HepG2 (cell line): ENCODE data around the gene STEAP3. TPM values are rescaled to one million over a fixed set of nuclear protein-coding genes. Genes with fewer than 3 reads are reported as not detected.

Source experiments
- CENPT ChIP-seq: sonication (generic); formaldehyde crosslinking; IDR thresholded peaks from 2 replicates; pipeline ENCODE4 v1.8.0; 2022; ENCODE audit warnings: low read depth, mild to moderate bottlenecking, moderate library complexity, missing genetic modification reagents
- DMAP1 ChIP-seq: IDR thresholded peaks from 2 replicates; pipeline ENCODE4 v1.6.1; 2016
- FOXJ3 ChIP-seq: sonication (generic); formaldehyde crosslinking; IDR thresholded peaks from 2 replicates; pipeline ENCODE4 v1.4.0; 2020; ENCODE audit warnings: missing genetic modification reagents, mild to moderate bottlenecking, borderline replicate concordance
- GATAD1 ChIP-seq: IDR thresholded peaks from 2 replicates; pipeline ENCODE4 v1.6.1; 2016; ENCODE audit warnings: missing genetic modification reagents, missing compliant biosample characterization
- HCFC1 ChIP-seq: fragments of 150-350 bp; IDR thresholded peaks from 2 replicates; pipeline ENCODE4 v1.6.1; 2014; ENCODE audit warnings: low read depth, low read length
- HNRNPUL1 ChIP-seq: fragments of 200-400 bp; formaldehyde crosslinking; IDR thresholded peaks from 2 replicates; pipeline ENCODE4 v1.6.1; 2017; ENCODE audit warnings: low read depth, mild to moderate bottlenecking, low read length, moderate library complexity
- KDM3A ChIP-seq: IDR thresholded peaks from 2 replicates; pipeline ENCODE4 v1.6.1; 2018; ENCODE audit warnings: low read depth, missing compliant biosample characterization
- MAF1 ChIP-seq: sonication (generic); formaldehyde crosslinking; IDR thresholded peaks from 2 replicates; pipeline ENCODE4 v1.5.0; 2020; ENCODE audit warnings: missing genetic modification reagents, borderline replicate concordance
- MAFK ChIP-seq, 2 experiments: IDR thresholded peaks in 1 of 2; conservative IDR thresholded peaks in 1 of 2; 2 replicates each; pipeline ENCODE4 v1.6.1; 2011; ENCODE audit warnings: improper control_type of control experiment in 2 of 2, low read length in 2 of 2
- MEIS2 ChIP-seq: sonication (generic); formaldehyde crosslinking; IDR thresholded peaks from 2 replicates; pipeline ENCODE4 v1.9.0; 2021; ENCODE audit warnings: mild to moderate bottlenecking, missing genetic modification reagents
- NCOA2 ChIP-seq: sonication (generic); formaldehyde crosslinking; IDR thresholded peaks from 2 replicates; pipeline ENCODE4 v1.8.0; 2022; ENCODE audit warnings: inconsistent platforms
- NFYB ChIP-seq: sonication (generic); formaldehyde crosslinking; IDR thresholded peaks from 2 replicates; pipeline ENCODE4 v1.4.0; 2020; ENCODE audit warnings: missing genetic modification reagents
- NR1H2 ChIP-seq: sonication (generic); formaldehyde crosslinking; IDR thresholded peaks from 2 replicates; pipeline ENCODE4 v1.8.1; 2022; ENCODE audit warnings: low read depth, missing genetic modification reagents, borderline replicate concordance
- PHF20 ChIP-seq: sonication (generic); formaldehyde crosslinking; IDR thresholded peaks from 2 replicates; pipeline ENCODE4 v1.5.0; 2020; ENCODE audit warnings: mild to moderate bottlenecking, missing genetic modification reagents
- PPARG ChIP-seq: conservative IDR thresholded peaks from 2 replicates; pipeline ENCODE4 v1.6.1; 2016; ENCODE audit warnings: missing biosample characterization, missing genetic modification reagents
- polyA plus RNA-seq, 8 experiments: library from polyadenylated mRNA; depleted of rRNA in 3 of 8; stranded (reverse) in 7 of 8; unstranded in 1 of 8; fragments of >200 nt; fragmentation: Illumina TruSeq in 4 of 8; extraction: Trizol in 4 of 8; gene quantifications; 2 replicates each; pipeline versions ENCODE4 v1.2.1 to v1.2.3, GENCODE V29; 2011 to 2016; ENCODE audit warnings: low read depth in 4 of 8, missing spikeins in 1 of 8, mixed read lengths in 1 of 8; ENCODE audit not compliant: insufficient read depth in 1 of 8
- total RNA-seq, 5 experiments: library from RNA; depleted of rRNA; stranded (reverse); fragments of >200 nt; fragmentation: Illumina TruSeq; extraction: Trizol; gene quantifications; 2 replicates each; pipeline ENCODE4 v1.2.3, GENCODE V29; 2016; ENCODE audit warnings: low read depth in 1 of 5
- TF ChIP-seq, protein P1 (sequence below): sonication (generic); formaldehyde crosslinking; IDR thresholded peaks from 2 replicates; pipeline ENCODE4 v1.4.0; 2020; ENCODE audit warnings: missing genetic modification reagents, borderline replicate concordance
- TF ChIP-seq, protein P2 (sequence below): IDR thresholded peaks from 2 replicates; pipeline ENCODE4 v1.6.1; 2012; ENCODE audit warnings: inconsistent platforms
- TF ChIP-seq, protein P3 (sequence below): sonication (generic); formaldehyde crosslinking; IDR thresholded peaks from 2 replicates; pipeline ENCODE4 v1.8.0; 2022; ENCODE audit warnings: low read depth, missing genetic modification reagents
- TF ChIP-seq, protein P4 (sequence below): sonication (generic); formaldehyde crosslinking; IDR thresholded peaks from 2 replicates; pipeline ENCODE4 v1.9.0; 2022; ENCODE audit warnings: missing genetic modification reagents, mild to moderate bottlenecking, borderline replicate concordance
- TF ChIP-seq, protein P5 (sequence below): sonication (generic); formaldehyde crosslinking; conservative IDR thresholded peaks from 2 replicates; pipeline ENCODE4 v1.4.0; 2020; ENCODE audit warnings: mild to moderate bottlenecking, missing genetic modification reagents, moderate library complexity

The STEAP3 gene
- total and polyA plus RNA-seq, 2 of the 13 experiments (the other 11 are each of a cell fraction or from before 2014, with no cell fraction given), result 7.3 to 21.1 TPM

DNA sequence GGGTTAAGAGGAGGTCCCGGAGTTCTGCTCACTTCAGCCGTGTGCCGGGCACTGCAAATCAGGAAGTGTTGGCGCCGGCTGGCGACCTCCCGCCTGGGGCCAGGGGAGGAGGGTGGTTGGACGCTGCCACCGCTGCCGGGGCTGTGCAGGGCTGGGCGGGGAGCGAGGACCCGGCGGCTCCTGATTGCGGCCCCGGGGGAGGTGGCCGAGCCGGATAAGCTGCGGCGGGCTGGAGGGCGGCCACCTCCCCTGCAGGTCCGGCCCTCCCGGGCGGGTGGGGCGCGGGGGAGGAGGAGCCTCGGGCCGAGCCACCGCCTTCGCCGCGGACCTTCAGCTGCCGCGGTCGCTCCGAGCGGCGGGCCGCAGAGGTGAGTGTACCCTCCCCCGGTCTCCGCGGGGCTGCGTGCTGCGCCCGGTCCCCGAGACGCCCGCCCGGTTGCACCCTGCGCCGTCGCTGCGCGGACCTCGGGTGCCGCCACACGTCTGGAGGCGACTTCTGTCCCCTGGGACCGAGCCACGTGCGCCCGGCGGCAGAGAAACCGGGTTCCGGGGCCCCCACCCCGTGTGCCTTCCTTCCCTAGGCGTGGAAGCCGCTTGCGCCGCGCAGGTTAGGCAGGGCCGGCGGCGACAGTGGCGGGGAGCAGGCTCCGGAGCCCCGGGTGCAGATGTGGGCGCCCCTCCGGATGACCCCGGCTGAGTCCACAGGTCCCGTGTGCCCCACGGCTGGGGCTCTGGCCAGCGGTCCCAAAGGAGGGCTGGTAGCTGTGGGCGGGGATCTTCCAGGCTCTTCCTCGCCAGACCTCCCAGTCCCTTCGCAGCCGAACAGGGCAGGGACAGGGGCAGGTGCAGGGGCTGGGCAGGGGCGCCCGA is at the start of gene STEAP3 (continued):
- TF ChIP-seq, protein P1, sequence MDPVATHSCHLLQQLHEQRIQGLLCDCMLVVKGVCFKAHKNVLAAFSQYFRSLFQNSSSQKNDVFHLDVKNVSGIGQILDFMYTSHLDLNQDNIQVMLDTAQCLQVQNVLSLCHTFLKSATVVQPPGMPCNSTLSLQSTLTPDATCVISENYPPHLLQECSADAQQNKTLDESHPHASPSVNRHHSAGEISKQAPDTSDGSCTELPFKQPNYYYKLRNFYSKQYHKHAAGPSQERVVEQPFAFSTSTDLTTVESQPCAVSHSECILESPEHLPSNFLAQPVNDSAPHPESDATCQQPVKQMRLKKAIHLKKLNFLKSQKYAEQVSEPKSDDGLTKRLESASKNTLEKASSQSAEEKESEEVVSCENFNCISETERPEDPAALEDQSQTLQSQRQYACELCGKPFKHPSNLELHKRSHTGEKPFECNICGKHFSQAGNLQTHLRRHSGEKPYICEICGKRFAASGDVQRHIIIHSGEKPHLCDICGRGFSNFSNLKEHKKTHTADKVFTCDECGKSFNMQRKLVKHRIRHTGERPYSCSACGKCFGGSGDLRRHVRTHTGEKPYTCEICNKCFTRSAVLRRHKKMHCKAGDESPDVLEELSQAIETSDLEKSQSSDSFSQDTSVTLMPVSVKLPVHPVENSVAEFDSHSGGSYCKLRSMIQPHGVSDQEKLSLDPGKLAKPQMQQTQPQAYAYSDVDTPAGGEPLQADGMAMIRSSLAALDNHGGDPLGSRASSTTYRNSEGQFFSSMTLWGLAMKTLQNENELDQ (CRISPR knock-in tag), result no peak
- TF ChIP-seq NR1H2 (CRISPR knock-in tag), result peak; percentile 48; the same call in 1 of the 2 replicates
- TF ChIP-seq KDM3A (CRISPR knock-in tag), result peak; percentile 66; the same call in 1 of the 2 replicates
- TF ChIP-seq NCOA2 (CRISPR knock-in tag), result no peak
- no peak for TF ChIP-seq MAFK (conservative IDR thresholded peaks at IDR 0.05 in 1 of 2, IDR thresholded peaks at IDR 0.05 in 1 of 2; ENCODE audit: low read length in 2 of 2)
- TF ChIP-seq, protein P2, sequence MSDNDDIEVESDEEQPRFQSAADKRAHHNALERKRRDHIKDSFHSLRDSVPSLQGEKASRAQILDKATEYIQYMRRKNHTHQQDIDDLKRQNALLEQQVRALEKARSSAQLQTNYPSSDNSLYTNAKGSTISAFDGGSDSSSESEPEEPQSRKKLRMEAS, result peak; percentile 86
- no peak for TF ChIP-seq MEIS2
- TF ChIP-seq, protein P3, sequence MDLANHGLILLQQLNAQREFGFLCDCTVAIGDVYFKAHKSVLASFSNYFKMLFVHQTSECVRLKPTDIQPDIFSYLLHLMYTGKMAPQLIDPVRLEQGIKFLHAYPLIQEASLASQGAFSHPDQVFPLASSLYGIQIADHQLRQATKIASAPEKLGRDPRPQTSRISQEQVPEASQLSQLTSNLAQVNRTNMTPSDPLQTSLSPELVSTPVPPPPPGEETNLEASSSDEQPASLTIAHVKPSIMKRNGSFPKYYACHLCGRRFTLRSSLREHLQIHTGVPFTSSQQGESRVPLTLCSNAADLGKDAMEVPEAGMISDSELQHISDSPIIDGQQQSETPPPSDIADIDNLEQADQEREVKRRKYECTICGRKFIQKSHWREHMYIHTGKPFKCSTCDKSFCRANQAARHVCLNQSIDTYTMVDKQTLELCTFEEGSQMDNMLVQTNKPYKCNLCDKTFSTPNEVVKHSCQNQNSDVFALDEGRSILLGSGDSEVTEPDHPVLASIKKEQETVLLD (CRISPR knock-in tag), result peak; percentile 62; the same call in 1 of the 2 replicates
- TF ChIP-seq HCFC1, result no peak
- TF ChIP-seq DMAP1 (CRISPR knock-in tag), result no peak
- TF ChIP-seq, protein P4, sequence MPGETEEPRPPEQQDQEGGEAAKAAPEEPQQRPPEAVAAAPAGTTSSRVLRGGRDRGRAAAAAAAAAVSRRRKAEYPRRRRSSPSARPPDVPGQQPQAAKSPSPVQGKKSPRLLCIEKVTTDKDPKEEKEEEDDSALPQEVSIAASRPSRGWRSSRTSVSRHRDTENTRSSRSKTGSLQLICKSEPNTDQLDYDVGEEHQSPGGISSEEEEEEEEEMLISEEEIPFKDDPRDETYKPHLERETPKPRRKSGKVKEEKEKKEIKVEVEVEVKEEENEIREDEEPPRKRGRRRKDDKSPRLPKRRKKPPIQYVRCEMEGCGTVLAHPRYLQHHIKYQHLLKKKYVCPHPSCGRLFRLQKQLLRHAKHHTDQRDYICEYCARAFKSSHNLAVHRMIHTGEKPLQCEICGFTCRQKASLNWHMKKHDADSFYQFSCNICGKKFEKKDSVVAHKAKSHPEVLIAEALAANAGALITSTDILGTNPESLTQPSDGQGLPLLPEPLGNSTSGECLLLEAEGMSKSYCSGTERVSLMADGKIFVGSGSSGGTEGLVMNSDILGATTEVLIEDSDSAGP, result no peak; the same call in 1 of the 2 replicates
- TF ChIP-seq PHF20 (CRISPR knock-in tag), result no peak; the same call in 1 of the 2 replicates
- no peak for TF ChIP-seq FOXJ3
- TF ChIP-seq MAF1 (CRISPR knock-in tag), result no peak
- TF ChIP-seq HNRNPUL1, result no peak
- TF ChIP-seq CENPT (CRISPR knock-in tag), result 0 out of 2 replicates have a peak, but pooled peaks have one; percentile 2
- TF ChIP-seq GATAD1, result no peak; the same call in 1 of the 2 replicates
- TF ChIP-seq, protein P5, sequence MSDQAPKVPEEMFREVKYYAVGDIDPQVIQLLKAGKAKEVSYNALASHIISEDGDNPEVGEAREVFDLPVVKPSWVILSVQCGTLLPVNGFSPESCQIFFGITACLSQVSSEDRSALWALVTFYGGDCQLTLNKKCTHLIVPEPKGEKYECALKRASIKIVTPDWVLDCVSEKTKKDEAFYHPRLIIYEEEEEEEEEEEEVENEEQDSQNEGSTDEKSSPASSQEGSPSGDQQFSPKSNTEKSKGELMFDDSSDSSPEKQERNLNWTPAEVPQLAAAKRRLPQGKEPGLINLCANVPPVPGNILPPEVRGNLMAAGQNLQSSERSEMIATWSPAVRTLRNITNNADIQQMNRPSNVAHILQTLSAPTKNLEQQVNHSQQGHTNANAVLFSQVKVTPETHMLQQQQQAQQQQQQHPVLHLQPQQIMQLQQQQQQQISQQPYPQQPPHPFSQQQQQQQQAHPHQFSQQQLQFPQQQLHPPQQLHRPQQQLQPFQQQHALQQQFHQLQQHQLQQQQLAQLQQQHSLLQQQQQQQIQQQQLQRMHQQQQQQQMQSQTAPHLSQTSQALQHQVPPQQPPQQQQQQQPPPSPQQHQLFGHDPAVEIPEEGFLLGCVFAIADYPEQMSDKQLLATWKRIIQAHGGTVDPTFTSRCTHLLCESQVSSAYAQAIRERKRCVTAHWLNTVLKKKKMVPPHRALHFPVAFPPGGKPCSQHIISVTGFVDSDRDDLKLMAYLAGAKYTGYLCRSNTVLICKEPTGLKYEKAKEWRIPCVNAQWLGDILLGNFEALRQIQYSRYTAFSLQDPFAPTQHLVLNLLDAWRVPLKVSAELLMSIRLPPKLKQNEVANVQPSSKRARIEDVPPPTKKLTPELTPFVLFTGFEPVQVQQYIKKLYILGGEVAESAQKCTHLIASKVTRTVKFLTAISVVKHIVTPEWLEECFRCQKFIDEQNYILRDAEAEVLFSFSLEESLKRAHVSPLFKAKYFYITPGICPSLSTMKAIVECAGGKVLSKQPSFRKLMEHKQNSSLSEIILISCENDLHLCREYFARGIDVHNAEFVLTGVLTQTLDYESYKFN, result peak; percentile 43
- TF ChIP-seq PPARG (CRISPR knock-in tag), result 0 out of 2 replicates have a peak, but pooled peaks have one; percentile 2
- TF ChIP-seq NFYB, result 0 out of 2 replicates have a peak, but pooled peaks have one; percentile 24
